HG02623 (cell line): ENCODE results near the gene PRKAR2B.
"Not testable (repeated sequence)": the region's sequence is repeated elsewhere in the genome, so short reads cannot be mapped to it uniquely, and the experiment has no call there.

Experiments
- ATAC-seq: cut with Tn5 transposase; IDR thresholded peaks from one replicate; pipeline ENCODE4 v1.9.1; 2021; ENCODE audit warnings: moderate library complexity; ENCODE audit not compliant: unreplicated experiment

The PRKAR2B gene

GRCh38 chr7:107115114-107115513 lies 70.6 kb downstream of the PRKAR2B start:
- ATAC-seq, result no peak

DNA sequence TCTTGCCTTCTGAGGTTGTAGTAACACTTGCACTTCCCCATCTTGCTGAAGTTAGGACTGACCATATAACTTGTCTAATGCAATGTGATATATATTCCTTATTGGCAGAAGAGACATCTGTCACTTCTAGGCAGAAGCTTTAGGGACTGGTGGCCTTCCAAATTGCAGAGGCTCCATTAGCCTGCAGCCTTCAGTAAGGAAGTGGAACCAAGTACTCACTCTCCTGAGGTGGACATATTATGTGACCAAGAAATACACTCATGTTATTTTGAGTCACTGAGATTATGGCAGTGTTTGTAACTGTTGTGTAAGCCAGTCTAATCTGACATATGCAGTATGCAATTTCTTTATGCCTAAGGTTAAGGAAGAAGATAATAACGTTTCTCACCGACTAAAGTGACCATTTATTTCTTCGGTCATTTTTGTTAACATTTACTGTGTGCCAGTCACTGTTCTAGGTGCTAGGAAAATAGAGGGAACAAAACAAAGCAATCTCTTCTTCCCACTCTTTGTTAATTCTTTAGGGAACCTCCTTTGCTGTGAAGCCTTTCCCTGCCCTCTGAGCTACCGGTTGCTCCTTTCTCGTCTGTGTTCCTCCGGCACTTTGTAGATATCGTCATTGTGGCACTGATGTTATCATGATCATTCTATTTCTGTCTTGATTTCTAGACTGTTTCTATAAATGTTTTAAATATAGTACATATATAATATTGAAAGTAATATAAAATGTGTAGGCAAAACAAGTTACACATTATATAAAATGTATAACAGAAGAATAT lies 71.4 kb downstream of the PRKAR2B start:
- no peak for ATAC-seq

- no peak for ATAC-seq
These were observed 73.8 kb downstream of the PRKAR2B start for GRCh38 chr7:107118109-107118900.

- ATAC-seq, result no peak
These were observed 75.0 kb downstream of the PRKAR2B start for GRCh38 chr7:107119376-107120105.

- ATAC-seq, result no peak
These were observed 78.0 kb downstream of the PRKAR2B start for GRCh38 chr7:107122486-107122911.

- ATAC-seq, result no peak
These were observed 78.9 kb downstream of the PRKAR2B start for GRCh38 chr7:107123392-107123791.

DNA sequence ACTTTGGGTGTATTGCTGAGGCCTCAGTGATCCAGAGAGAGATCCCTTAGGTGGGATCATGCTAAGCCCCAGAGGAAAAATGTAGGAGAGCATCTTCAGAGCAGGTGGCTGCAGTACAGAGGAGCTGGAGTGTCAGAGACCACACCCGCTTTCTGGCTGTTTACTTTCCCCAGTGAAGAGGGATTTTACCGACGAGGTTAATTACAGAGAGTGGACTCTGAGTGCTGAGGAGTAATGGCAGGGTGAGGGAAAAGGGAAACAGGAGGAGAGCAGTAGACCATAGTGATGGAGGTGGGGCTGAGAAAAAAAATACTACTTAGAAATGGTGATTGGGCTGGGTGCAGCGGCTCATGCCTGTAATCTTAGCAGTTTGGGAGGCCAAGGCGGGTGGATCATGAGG lies 81.0 kb downstream of the PRKAR2B start:
- no peak for ATAC-seq

DNA sequence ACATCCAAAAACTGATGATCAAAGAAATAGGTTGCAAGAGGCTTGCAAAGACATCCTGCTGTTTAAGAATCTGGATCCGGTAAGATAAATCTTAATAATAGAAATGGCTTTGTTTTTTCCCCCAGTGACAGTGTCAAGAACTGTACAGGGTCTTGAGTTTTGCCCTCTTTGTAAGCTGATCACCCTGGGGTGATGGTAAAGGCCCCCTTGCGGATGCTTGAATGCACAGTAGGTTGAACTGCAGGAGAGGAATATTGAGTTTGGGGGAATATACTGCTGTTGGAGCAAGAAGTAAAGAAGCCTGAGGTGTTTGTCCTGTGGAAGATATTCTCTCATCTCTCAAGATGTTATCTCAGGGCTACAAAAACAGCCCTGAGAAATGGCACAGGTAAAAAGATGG lies 83.7 kb downstream of the PRKAR2B start:
- ATAC-seq, result no peak

- ATAC-seq, result no peak
These were observed 84.2 kb downstream of the PRKAR2B start for GRCh38 chr7:107128748-107129147.

DNA sequence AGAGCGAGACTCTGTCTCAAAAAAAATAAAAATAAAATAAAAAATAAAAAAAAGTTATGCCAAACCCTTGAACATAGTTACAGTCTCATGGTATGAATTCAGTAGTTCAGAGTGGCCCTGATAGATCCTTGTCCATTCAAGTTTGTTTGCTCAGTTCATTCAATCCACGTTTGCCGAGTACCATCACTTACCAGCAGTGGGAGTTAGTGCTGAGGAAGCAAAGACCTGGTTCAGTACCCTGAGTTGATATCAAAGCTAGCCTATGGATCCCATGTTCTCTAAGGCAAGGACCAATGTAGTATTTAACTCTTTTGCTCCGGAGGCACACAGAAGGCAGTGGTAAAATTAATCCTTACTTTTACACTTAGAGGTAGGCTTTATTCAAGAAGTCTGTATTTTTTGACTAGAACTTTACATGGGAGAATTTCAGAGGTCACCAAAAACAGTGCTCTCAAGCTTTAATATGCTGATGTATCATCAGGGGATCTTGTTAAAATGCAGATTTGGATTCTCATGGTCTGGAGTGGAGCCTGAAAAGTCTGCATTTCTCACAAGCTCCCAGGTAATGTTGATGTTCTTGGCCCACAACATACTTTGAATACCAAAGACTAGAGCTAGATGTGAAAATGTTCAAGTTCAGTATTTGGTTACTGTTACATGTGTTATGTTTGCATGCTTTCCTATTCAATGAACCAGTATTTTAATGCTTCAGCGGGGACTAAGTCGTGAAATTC lies 86.1 kb downstream of the PRKAR2B start:
- ATAC-seq, result no peak

DNA sequence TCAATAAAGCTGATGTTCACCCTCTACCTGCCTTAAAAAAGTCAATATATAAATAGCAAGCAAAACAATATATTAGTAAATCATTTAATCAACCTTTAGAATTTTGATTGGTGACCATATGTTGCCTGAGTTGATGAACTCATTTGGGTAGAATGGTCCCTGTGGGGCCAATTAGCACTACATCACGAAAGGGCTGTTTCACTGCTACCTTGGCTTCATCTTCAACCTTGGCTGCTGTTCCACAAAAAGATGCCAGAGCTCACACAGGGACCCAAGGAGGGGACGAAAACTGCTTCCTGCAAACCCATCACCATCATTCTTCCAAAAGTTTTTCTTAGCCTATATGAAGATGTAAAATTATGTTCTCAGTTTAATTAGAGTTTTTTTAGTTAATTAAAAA lies 88.9 kb downstream of the PRKAR2B start:
- ATAC-seq, result no peak

DNA sequence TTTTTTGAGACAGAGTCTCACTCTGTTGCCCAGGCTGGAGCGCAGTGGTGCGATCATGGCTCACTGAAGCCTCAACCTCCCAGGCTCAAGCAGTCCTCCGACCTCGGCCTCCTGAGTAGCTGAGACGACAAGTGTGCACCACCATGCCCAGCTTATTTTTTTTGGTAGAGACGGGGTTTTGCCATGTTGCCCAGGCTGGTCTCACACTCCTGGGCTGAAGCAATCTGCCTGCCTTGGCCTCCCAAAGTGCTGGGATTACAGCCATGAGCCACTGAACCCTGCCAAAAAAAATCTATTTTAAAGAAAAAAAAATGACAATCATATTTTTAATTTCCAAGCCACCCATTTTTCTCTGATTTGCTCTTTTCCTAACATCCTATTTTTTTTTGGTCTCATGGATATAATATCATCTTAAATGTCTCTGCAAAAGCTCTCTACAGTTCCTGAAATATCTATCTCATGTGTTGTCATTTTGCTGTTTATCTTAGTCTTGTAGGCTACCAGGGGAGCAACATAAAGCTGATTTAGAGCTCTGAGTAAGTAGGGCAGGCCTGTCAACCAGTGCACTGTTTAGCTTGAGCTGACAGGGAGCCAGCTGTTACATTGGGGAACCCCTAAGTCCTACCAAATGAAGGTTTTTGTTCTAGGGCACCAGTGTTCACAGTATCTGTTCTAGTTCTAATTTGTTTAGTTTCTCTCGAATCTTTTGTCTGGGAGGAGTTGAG lies 94.4 kb downstream of the PRKAR2B start:
- no peak for ATAC-seq

- not testable (repeated sequence) for ATAC-seq
These were observed 99.4 kb downstream of the PRKAR2B start for GRCh38 chr7:107143875-107144274.

DNA sequence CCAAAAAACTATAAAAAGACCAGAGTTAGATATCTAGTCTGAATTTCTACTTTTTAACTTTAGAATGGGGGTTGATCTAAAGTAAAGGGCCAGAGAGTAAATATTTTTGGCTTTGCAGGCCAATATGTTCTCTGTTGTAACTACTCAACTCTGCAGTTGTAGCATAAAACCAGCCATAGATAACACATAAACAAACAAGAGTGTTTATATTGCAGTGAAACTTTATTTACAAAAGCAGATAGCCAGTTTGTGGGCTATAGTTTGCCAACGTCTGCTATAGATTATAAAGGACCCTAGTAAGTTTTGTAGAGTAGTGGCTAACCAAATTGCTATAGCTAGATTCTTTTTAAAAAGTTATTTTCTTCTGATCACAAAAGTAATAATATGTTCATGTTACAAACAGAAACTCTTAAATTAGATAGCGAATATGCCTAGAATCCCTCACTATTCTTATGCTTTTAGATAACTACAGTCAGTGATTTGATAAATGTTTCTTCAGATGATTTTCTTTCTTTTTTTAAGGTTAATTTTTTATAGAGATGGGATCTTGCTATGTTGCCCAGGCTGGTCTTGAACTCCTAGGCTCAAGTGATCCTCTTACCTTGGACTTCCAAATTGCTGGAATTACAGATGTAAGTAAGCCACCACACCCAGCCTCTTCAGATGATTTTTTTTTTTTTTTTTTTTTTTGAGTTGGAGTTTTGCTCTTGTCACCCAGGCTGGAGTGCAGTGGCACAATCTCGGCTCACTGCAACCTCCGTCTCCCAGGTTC lies 100.7 kb downstream of the PRKAR2B start:
- ATAC-seq, result no peak

DNA sequence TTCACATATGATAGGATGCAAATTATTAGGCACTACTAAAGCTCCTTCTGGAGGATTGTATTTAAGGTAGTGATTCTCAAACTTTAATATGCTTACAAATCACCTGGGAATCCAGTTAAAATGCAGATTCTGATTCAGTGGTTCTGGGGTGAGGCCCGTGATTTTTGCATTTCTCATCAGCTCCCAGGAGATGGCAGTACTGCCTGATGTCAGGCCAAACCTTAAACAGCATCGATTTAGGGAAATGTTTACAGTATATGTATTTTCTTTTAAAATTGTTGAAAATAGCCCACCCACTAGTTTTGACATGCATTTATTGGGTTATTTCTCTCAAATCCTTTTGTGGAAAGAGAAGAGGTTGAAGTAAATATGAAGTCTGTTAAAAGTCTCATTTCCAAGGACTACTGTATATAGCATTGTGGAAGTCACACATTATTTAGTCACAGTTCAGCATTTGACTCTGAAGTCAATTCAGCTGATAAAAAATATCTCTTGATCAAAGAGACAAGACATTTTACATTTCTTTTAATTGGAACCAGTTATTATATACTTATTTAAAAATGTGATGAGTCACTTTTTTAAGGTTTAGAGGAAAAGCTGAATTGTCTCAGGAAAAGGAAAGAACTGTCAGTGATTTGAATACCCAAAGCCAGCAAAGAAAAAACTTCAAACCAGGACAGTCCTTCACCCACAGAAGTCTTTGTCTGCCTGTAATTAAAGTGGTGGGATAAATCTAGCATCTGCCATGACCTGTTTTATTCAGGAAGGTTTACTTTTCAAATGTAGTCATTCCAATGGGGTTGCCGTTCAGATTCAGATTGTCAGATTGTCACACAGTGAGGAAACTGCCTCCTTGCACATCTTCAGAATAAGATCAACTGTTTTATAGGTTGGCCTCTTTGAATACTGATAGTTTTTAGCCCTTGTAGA lies 103.2 kb downstream of the PRKAR2B start:
- no peak for ATAC-seq

- ATAC-seq, result no peak
These were observed 104.2 kb downstream of the PRKAR2B start for GRCh38 chr7:107148721-107149120.

DNA sequence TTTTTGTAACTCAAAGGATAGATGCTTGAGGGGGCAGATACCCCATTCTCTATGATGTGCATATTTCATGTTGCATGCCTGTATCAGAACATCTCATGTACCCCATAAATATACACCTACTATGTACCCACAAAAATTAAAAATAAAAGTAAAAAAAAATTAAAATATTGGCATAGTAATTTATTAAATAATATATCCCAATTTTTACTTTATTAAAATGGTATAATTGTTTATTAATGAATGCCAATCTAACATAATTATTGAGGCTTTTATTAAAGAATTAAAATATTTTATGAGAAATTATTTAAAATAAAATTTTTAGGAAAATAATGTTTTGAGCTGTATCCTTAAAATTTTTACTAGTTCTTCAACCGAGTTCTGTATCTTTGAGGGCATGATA lies 105.4 kb downstream of the PRKAR2B start:
- no peak for ATAC-seq

GRCh38 chr7:107150375-107151073 lies 106.0 kb downstream of the PRKAR2B start:
- no peak for ATAC-seq
